H9 (cell line): ENCODE data around the gene ACOX3. TPM values are rescaled to one million over a fixed set of nuclear protein-coding genes. Genes with fewer than 3 reads are reported as not detected.

ENCODE experiments used
- DNase-seq: peaks from one replicate; pipeline ENCODE4 v3.0.0-alpha.2; 2017
- H2AFZ ChIP-seq: one replicate; pipeline ENCODE4 v1.6.1; 2013; ENCODE audit warnings: mild to moderate bottlenecking, low read length, control low read depth, moderate library complexity
- H2AK5ac ChIP-seq: 2 replicates; pipeline ENCODE4 v1.6.1; 2013; ENCODE audit warnings: low read length, control low read depth, mixed read lengths; ENCODE audit not compliant: insufficient read length
- H2BK120ac ChIP-seq: one replicate; pipeline ENCODE4 v1.6.1; 2013; ENCODE audit warnings: low read depth, mild to moderate bottlenecking, low read length, control low read depth, inconsistent platforms; ENCODE audit not compliant: poor library complexity, severe bottlenecking
- H2BK12ac ChIP-seq: 2 replicates; pipeline ENCODE4 v1.6.1; 2013; ENCODE audit warnings: low read length, control low read depth, mixed read lengths, low read depth; ENCODE audit not compliant: insufficient read length
- H2BK15ac ChIP-seq: 2 replicates; pipeline ENCODE4 v1.6.1; 2013; ENCODE audit warnings: low read depth, low read length, control low read depth
- H2BK20ac ChIP-seq: one replicate; pipeline ENCODE4 v1.6.1; 2013; ENCODE audit warnings: low read depth, mild to moderate bottlenecking, low read length, control low read depth, inconsistent platforms; ENCODE audit not compliant: poor library complexity, severe bottlenecking
- H2BK5ac ChIP-seq: 2 replicates; pipeline ENCODE4 v1.6.1; 2013; ENCODE audit warnings: low read length, control low read depth, mixed read lengths; ENCODE audit not compliant: insufficient read length
- H3K14ac ChIP-seq: 2 replicates; pipeline ENCODE4 v1.6.1; 2013; ENCODE audit warnings: low read length, control low read depth; ENCODE audit not compliant: insufficient read depth
- H3K18ac ChIP-seq: 2 replicates; pipeline ENCODE4 v1.6.1; 2013; ENCODE audit warnings: low read depth, mild to moderate bottlenecking, mixed read lengths, low read length, control low read depth; ENCODE audit not compliant: insufficient read length
- H3K23ac ChIP-seq: 2 replicates; pipeline ENCODE4 v1.6.1; 2013; ENCODE audit warnings: low read length, control low read depth, mixed read lengths, low read depth; ENCODE audit not compliant: insufficient read length
- H3K23me2 ChIP-seq: 2 replicates; pipeline ENCODE4 v1.6.1; 2013; ENCODE audit warnings: low read depth, mild to moderate bottlenecking, mixed read lengths, low read length, control low read depth; ENCODE audit not compliant: insufficient read length, poor library complexity, severe bottlenecking
- H3K27ac ChIP-seq: 2 replicates; pipeline ENCODE4 v1.5.1; 2013; ENCODE audit warnings: low read length, control low read depth, mixed read lengths, low read depth; ENCODE audit not compliant: insufficient read length
- H3K27me3 ChIP-seq: 2 replicates; pipeline ENCODE4 v1.6.1; 2013; ENCODE audit warnings: low read length, control low read depth, inconsistent platforms; ENCODE audit not compliant: insufficient read depth
- H3K4ac ChIP-seq: 2 replicates; pipeline ENCODE4 v1.6.1; 2013; ENCODE audit warnings: low read depth, mild to moderate bottlenecking, control low read depth, inconsistent platforms, low read length, moderate library complexity
- H3K4me1 ChIP-seq: 2 replicates; pipeline ENCODE4 v1.6.1; 2013; ENCODE audit warnings: low read length, control low read depth, inconsistent platforms; ENCODE audit not compliant: insufficient read depth
- H3K4me2 ChIP-seq: 2 replicates; pipeline ENCODE4 v1.6.1; 2013; ENCODE audit warnings: low read length, control low read depth, mixed read lengths; ENCODE audit not compliant: insufficient read length, insufficient read depth
- H3K56ac ChIP-seq: 2 replicates; pipeline ENCODE4 v1.6.1; 2013; ENCODE audit warnings: low read depth, mild to moderate bottlenecking, mixed read lengths, low read length, control low read depth; ENCODE audit not compliant: insufficient read length
- H3K79me1 ChIP-seq: 2 replicates; pipeline ENCODE4 v1.6.1; 2013; ENCODE audit warnings: low read depth, mild to moderate bottlenecking, moderate library complexity, low read length, control low read depth, inconsistent platforms; ENCODE audit not compliant: insufficient read depth, poor library complexity, severe bottlenecking
- H3K79me2 ChIP-seq: 2 replicates; pipeline ENCODE4 v1.6.1; 2013; ENCODE audit warnings: low read length, control low read depth, inconsistent platforms; ENCODE audit not compliant: insufficient read depth
- H3K9ac ChIP-seq: 2 replicates; pipeline ENCODE4 v1.6.1; 2013; ENCODE audit warnings: low read length, control low read depth, mixed read lengths; ENCODE audit not compliant: insufficient read length; ENCODE audit errors: extremely low read depth
- H3K9me3 ChIP-seq: one replicate; pipeline ENCODE4 v1.6.1; 2013; ENCODE audit warnings: low read depth, low read length, inconsistent platforms; ENCODE audit not compliant: control insufficient read depth
- H3T11ph ChIP-seq: one replicate; pipeline ENCODE4 v1.6.1; 2013; ENCODE audit warnings: mild to moderate bottlenecking, low read length, control low read depth, inconsistent platforms
- H4K20me1 ChIP-seq: one replicate; pipeline ENCODE4 v1.6.1; 2013; ENCODE audit not compliant: control insufficient read depth, insufficient read length, insufficient read depth
- H4K5ac ChIP-seq: 2 replicates; pipeline ENCODE4 v1.6.1; 2013; ENCODE audit warnings: low read depth, mild to moderate bottlenecking, mixed read lengths, low read length, control low read depth; ENCODE audit not compliant: insufficient read length
- H4K8ac ChIP-seq: replicated peaks from 2 replicates; pipeline ENCODE4 v1.6.1; 2013; ENCODE audit warnings: low read length, control low read depth, mixed read lengths, low read depth; ENCODE audit not compliant: insufficient read length
- H4K91ac ChIP-seq: 2 replicates; pipeline ENCODE4 v1.6.1; 2013; ENCODE audit warnings: low read depth, mild to moderate bottlenecking, moderate library complexity, mixed read lengths, low read length, control low read depth; ENCODE audit not compliant: insufficient read length
- H3K27ac Mint-ChIP-seq, 3 experiments: 2 replicates in 2 of 3; 3 replicates in 1 of 3; pipeline ENCODE4 v1.8.0; 2020 to 2021; ENCODE audit warnings: mixed read lengths in 3 of 3, mild to moderate bottlenecking in 1 of 3, moderate library complexity in 1 of 3
- H3K27me3 Mint-ChIP-seq: 2 replicates; pipeline ENCODE4 v1.8.0; 2021; ENCODE audit warnings: low read depth, mild to moderate bottlenecking, moderate library complexity, mixed read lengths
- H3K36me3 Mint-ChIP-seq, 3 experiments: 2 replicates in 2 of 3; 3 replicates in 1 of 3; pipeline ENCODE4 v1.8.0; 2020 to 2021; ENCODE audit warnings: low read depth in 3 of 3, mixed read lengths in 3 of 3; ENCODE audit not compliant: insufficient read depth in 1 of 3
- H3K4me1 Mint-ChIP-seq, 2 experiments: 2 replicates each; pipeline ENCODE4 v1.8.0; 2020; ENCODE audit warnings: mixed read lengths in 2 of 2
- H3K4me3 Mint-ChIP-seq, 2 experiments: 2 replicates in 1 of 2; 3 replicates in 1 of 2; pipeline ENCODE4 v1.8.0; 2020 to 2021; ENCODE audit warnings: mild to moderate bottlenecking in 2 of 2, mixed read lengths in 2 of 2, moderate library complexity in 1 of 2
- H3K9me3 Mint-ChIP-seq, 2 experiments: 2 replicates in 1 of 2; 3 replicates in 1 of 2; pipeline ENCODE4 v1.8.0; 2020; ENCODE audit warnings: mild to moderate bottlenecking in 2 of 2, mixed read lengths in 2 of 2, moderate library complexity in 1 of 2
- WGBS: extraction: QIAGEN DNeasy Blood & Tissue Kit; methylation state at CpG from one replicate; pipeline ENCODE4 v1.1.7; 2013; ENCODE audit warnings: missing lambda C conversion rate, low lambda C conversion rate, mixed read lengths; ENCODE audit not compliant: insufficient read length; ENCODE audit errors: extremely low coverage; 5-methylcytosine and 5-hydroxymethylcytosine counted together
- total RNA-seq: library from RNA; stranded (reverse); gene quantifications from 2 replicates; pipeline ENCODE4 v1.2.1, GENCODE V29; 2021
- TF ChIP-seq, protein P1 (sequence below): fragments of 200-600 bp; sonication (generic); conservative IDR thresholded peaks from 3 replicates; pipeline ENCODE4 v1.8.0; 2021; ENCODE audit warnings: antibody characterized with exemption, mild to moderate bottlenecking

Gene ACOX3
- total RNA-seq, 1 experiment from 2014 or later = 13.8 TPM

DNA sequence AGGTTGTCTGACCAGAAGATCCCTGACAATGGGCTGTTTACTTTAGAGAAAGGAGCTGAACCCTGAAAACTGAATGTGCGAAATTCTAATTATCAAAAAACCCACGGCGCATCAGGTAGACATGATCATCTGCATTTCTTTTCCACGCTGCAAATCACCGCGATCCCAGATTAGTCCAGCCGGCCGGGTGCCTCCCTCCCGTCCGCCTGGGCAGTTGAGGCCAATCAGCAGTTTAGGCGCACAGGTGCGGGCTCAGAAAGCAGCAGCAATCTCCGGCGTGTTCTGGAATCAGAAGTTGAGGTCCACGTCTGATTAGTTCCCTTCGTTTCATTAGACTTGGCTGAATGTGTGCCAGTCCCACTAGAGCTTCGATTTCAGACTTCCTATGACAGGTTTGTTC, 73.9 kb downstream of the ACOX3 start:
- H2BK12ac ChIP-seq = no peak overlapping the region
- H4K91ac ChIP-seq = no peak overlapping the region
- no peaks in the 10 kb centered on the region for H3K79me1 ChIP-seq
- no peaks in the 10 kb centered on the region for H4K20me1 ChIP-seq
- no peaks in the 10 kb centered on the region for H3K79me2 ChIP-seq
- H3T11ph ChIP-seq = no peak overlapping the region
- no peak overlapping the region for H3K4ac ChIP-seq
- no peak overlapping the region for H3K56ac ChIP-seq
- H2AFZ ChIP-seq = no peak overlapping the region
- H2AK5ac ChIP-seq = no peak overlapping the region
- no peaks in the 10 kb centered on the region for H3K4me1 ChIP-seq
- Mint-ChIP-seq H3K36me3 (peaks cover 3 to 24% (median 6%) of the 10 kb centered on the region in 3 experiments; a peak in 4 of 7 replicates), H3K4me3 (no peak overlapping the region), H3K4me1 (0 out of 4 replicates have a peak, but pooled peaks cover 0 to 3% of the 10 kb centered on the region in 2 experiments), H3K27me3 (peaks cover 63% of the 10 kb centered on the region), H3K9me3 (peaks cover 10 to 18% of the 10 kb centered on the region in 2 experiments; a peak in 4 of 5 replicates), H3K27ac (no peak overlapping the region; a peak in 1 of 7 replicates)
- H2BK5ac ChIP-seq = no peak overlapping the region
- H3K14ac ChIP-seq = no peak overlapping the region
- no peak overlapping the region for H4K8ac ChIP-seq
- no CpG with 5 or more reads among the region's 17 CpGs for WGBS
- H3K9ac ChIP-seq = no peak overlapping the region
- H3K23ac ChIP-seq = no peak overlapping the region
- no peak for DNase-seq
- no peak overlapping the region for H2BK20ac ChIP-seq
- no peak overlapping the region for H3K27ac ChIP-seq
- no peaks in the 10 kb centered on the region for H3K23me2 ChIP-seq
- H3K27me3 ChIP-seq = no peaks in the 10 kb centered on the region
- H2BK15ac ChIP-seq = no peak overlapping the region
- TF ChIP-seq, protein P1, sequence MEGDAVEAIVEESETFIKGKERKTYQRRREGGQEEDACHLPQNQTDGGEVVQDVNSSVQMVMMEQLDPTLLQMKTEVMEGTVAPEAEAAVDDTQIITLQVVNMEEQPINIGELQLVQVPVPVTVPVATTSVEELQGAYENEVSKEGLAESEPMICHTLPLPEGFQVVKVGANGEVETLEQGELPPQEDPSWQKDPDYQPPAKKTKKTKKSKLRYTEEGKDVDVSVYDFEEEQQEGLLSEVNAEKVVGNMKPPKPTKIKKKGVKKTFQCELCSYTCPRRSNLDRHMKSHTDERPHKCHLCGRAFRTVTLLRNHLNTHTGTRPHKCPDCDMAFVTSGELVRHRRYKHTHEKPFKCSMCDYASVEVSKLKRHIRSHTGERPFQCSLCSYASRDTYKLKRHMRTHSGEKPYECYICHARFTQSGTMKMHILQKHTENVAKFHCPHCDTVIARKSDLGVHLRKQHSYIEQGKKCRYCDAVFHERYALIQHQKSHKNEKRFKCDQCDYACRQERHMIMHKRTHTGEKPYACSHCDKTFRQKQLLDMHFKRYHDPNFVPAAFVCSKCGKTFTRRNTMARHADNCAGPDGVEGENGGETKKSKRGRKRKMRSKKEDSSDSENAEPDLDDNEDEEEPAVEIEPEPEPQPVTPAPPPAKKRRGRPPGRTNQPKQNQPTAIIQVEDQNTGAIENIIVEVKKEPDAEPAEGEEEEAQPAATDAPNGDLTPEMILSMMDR = no peak
- H3K9me3 ChIP-seq = no peaks in the 10 kb centered on the region
- no peak overlapping the region for H3K4me2 ChIP-seq
- no peak overlapping the region for H4K5ac ChIP-seq
- H3K18ac ChIP-seq = no peak overlapping the region
- H2BK120ac ChIP-seq = no peak overlapping the region
